ENCODE measurements around the gene CCDC33. TPM values are rescaled to one million over a fixed set of nuclear protein-coding genes. Genes with fewer than 3 reads are reported as not detected.

Gene CCDC33
- total RNA-seq, 1 experiment from 2014 or later = not detected

GRCh38 chr15:74367296-74367854, 131.2 kb downstream of the CCDC33 start, which contains the start of gene CYP11A1:
CYP11A1 (minus strand) TSS chr15:74367646; CDS start chr15:74367585, 61 bp downstream.
- Histone ChIP-seq H3K27me3 (replicated peaks; ENCODE audit: control insufficient read depth, insufficient read depth, low read length) (no peaks in the 10 kb centered on the region), H3K9me3 (no peaks in the 10 kb centered on the region), H3K36me3 (ENCODE audit: control insufficient read depth, insufficient read depth, low read length) (no peaks in the 10 kb centered on the region), H3K4me1 (no peaks in the 10 kb centered on the region), H3K4me3 (ENCODE audit: low read depth, low read length) (no peak within 1 kb of the TSS)
- no peaks in the 10 kb centered on the region for H3K4me1 Mint-ChIP-seq (ENCODE audit: low read depth, unreplicated experiment)
- no peak within 1 kb of the TSS for H3K4me3 Mint-ChIP-seq (ENCODE audit: unreplicated experiment)
- no peaks in the 10 kb centered on the region for H3K36me3 Mint-ChIP-seq (ENCODE audit: insufficient read depth, unreplicated experiment)
- no peaks in the 10 kb centered on the region for H3K9me3 Mint-ChIP-seq (ENCODE audit: unreplicated experiment)
- no peak for DNase-seq
- intact Hi-C loops (cut with micrococcal nuclease; ENCODE audit: unreplicated experiment) = no loop called here
- peaks cover 6% of the 10 kb centered on the region for H3K27me3 Mint-ChIP-seq (ENCODE audit: insufficient read depth, unreplicated experiment)
- ChIA-PET POLR2A (no interaction called here), CTCF (no interaction called here)
- BruUV-seq (replicated peaks) = no TSS peak
- no peak within 1 kb of the TSS for H3K27ac Mint-ChIP-seq (ENCODE audit: unreplicated experiment)
- TF ChIP-seq CTCF (IDR thresholded peaks at IDR 0.05; ENCODE audit: insufficient read depth in 1 of 2, low read depth in 1 of 2, low read length in 1 of 2, severe bottlenecking in 1 of 2, unreplicated experiment in 1 of 2) = no peak

- CTCF ChIA-PET = no interaction called here
- no peaks in the 10 kb centered on the region for H3K27me3 ChIP-seq (replicated peaks; ENCODE audit: control insufficient read depth, insufficient read depth, low read length)
- no peaks in the 10 kb centered on the region for H3K4me1 Mint-ChIP-seq (ENCODE audit: low read depth, unreplicated experiment)
These were observed 132.0 kb downstream of the CCDC33 start for GRCh38 chr15:74368121-74368520.

GRCh38 chr15:74369084-74369745, 133.1 kb downstream of the CCDC33 start:
- Mint-ChIP-seq H3K9me3 (ENCODE audit: unreplicated experiment) (no peaks in the 10 kb centered on the region), H3K4me1 (ENCODE audit: low read depth, unreplicated experiment) (no peaks in the 10 kb centered on the region), H3K36me3 (ENCODE audit: insufficient read depth, unreplicated experiment) (no peaks in the 10 kb centered on the region), H3K4me3 (ENCODE audit: unreplicated experiment) (no peak overlapping the region), H3K27me3 (ENCODE audit: insufficient read depth, unreplicated experiment) (peaks cover 6% of the 10 kb centered on the region), H3K27ac (ENCODE audit: unreplicated experiment) (no peak overlapping the region)
- Histone ChIP-seq H3K27me3 (replicated peaks; ENCODE audit: control insufficient read depth, insufficient read depth, low read length) (no peaks in the 10 kb centered on the region), H3K4me3 (ENCODE audit: low read depth, low read length) (no peak overlapping the region), H3K36me3 (ENCODE audit: control insufficient read depth, insufficient read depth, low read length) (no peaks in the 10 kb centered on the region), H3K9me3 (no peaks in the 10 kb centered on the region), H3K4me1 (no peaks in the 10 kb centered on the region)
- no peak for DNase-seq
- ChIA-PET CTCF (no interaction called here), POLR2A (no interaction called here)
- BruUV-seq (replicated peaks) = no TSS peak
- no peak for TF ChIP-seq CTCF (IDR thresholded peaks at IDR 0.05; ENCODE audit: insufficient read depth in 1 of 2, low read depth in 1 of 2, low read length in 1 of 2, severe bottlenecking in 1 of 2, unreplicated experiment in 1 of 2)
- intact Hi-C loops (cut with micrococcal nuclease; ENCODE audit: unreplicated experiment) = no loop called here

More at GRCh38 chr15:74368121-74368520, 132.0 kb downstream of the CCDC33 start:
- H3K27me3 Mint-ChIP-seq (ENCODE audit: insufficient read depth, unreplicated experiment) = peaks cover 6% of the 10 kb centered on the region
- no peak for TF ChIP-seq CTCF (IDR thresholded peaks at IDR 0.05; ENCODE audit: insufficient read depth in 1 of 2, low read depth in 1 of 2, low read length in 1 of 2, severe bottlenecking in 1 of 2, unreplicated experiment in 1 of 2)
- POLR2A ChIA-PET = no interaction called here
- intact Hi-C loops (cut with micrococcal nuclease; ENCODE audit: unreplicated experiment) = no loop called here
- H3K27ac Mint-ChIP-seq (ENCODE audit: unreplicated experiment) = no peak overlapping the region
- Histone ChIP-seq H3K4me1 (no peaks in the 10 kb centered on the region), H3K4me3 (ENCODE audit: low read depth, low read length) (no peak overlapping the region), H3K36me3 (ENCODE audit: control insufficient read depth, insufficient read depth, low read length) (no peaks in the 10 kb centered on the region), H3K9me3 (no peaks in the 10 kb centered on the region)
- no peaks in the 10 kb centered on the region for H3K36me3 Mint-ChIP-seq (ENCODE audit: insufficient read depth, unreplicated experiment)
- no peak for DNase-seq
- no peak overlapping the region for H3K4me3 Mint-ChIP-seq (ENCODE audit: unreplicated experiment)
- BruUV-seq (replicated peaks) = no TSS peak
- H3K9me3 Mint-ChIP-seq (ENCODE audit: unreplicated experiment) = no peaks in the 10 kb centered on the region
